HCT116 (cell line): ENCODE results near the gene GNAT1.

Experiments
- CBX3 ChIP-seq: IDR thresholded peaks from 2 replicates; pipeline ENCODE4 v1.6.1; 2012; ENCODE audit warnings: low read depth
- CTCF ChIP-seq, 3 experiments: fragments of 200-600 bp in 1 of 3; sonication (generic) in 1 of 3; IDR thresholded peaks in 2 of 3; conservative IDR thresholded peaks in 1 of 3; 2 replicates each; pipeline ENCODE4 v1.5.1; 2012 to 2017; ENCODE audit warnings: low read depth in 2 of 3, low read length in 2 of 3, antibody characterized with exemption in 1 of 3, borderline replicate concordance in 1 of 3, control low read depth in 1 of 3, mild to moderate bottlenecking in 1 of 3, mixed read lengths in 1 of 3, mixed run types in 1 of 3, moderate library complexity in 1 of 3; ENCODE audit not compliant: insufficient read depth in 1 of 3
- EZH2 ChIP-seq: fragments of 200-600 bp; sonication (generic); IDR thresholded peaks from 2 replicates; pipeline ENCODE4 v1.6.1; 2017; ENCODE audit warnings: antibody characterized with exemption, mixed run types
- EZH2phosphoT487 ChIP-seq: fragments of 200-600 bp; IDR thresholded peaks from 2 replicates; pipeline ENCODE4 v1.6.1; 2018; ENCODE audit warnings: antibody characterized with exemption, borderline replicate concordance
- JUND ChIP-seq: IDR thresholded peaks from 2 replicates; pipeline ENCODE4 v1.6.1; 2012
- POLR2A ChIP-seq: IDR thresholded peaks from 2 replicates; pipeline ENCODE4 v1.7.0; 2011; ENCODE audit warnings: borderline replicate concordance; ENCODE audit not compliant: insufficient read depth, insufficient read length; ENCODE audit errors: extremely low read depth
- POLR2AphosphoS5 ChIP-seq: IDR thresholded peaks from 2 replicates; pipeline ENCODE4 v1.6.1; 2011; ENCODE audit warnings: mild to moderate bottlenecking, low read depth, low read length, moderate library complexity
- RAD21 ChIP-seq: IDR thresholded peaks from 2 replicates; pipeline ENCODE4 v1.6.1; 2012; ENCODE audit warnings: low read depth, mild to moderate bottlenecking
- REST ChIP-seq: IDR thresholded peaks from 2 replicates; pipeline ENCODE4 v1.6.1; 2012; ENCODE audit warnings: low read depth
- SIN3A ChIP-seq: IDR thresholded peaks from 2 replicates; pipeline ENCODE4 v1.6.1; 2012; ENCODE audit warnings: low read depth
- YY1 ChIP-seq: IDR thresholded peaks from 2 replicates; pipeline ENCODE4 v1.6.1; 2011; ENCODE audit warnings: low read length, low read depth, moderate library complexity, mild to moderate bottlenecking; ENCODE audit not compliant: insufficient replicate concordance; ENCODE audit errors: extremely low read depth
- ZNF274 ChIP-seq: fragments of 200-500 bp; sonication (Bioruptor generic); IDR thresholded peaks from 2 replicates; pipeline ENCODE4 v1.6.1; 2014; ENCODE audit warnings: mild to moderate bottlenecking, low read depth, low read length, inconsistent platforms

DNA sequence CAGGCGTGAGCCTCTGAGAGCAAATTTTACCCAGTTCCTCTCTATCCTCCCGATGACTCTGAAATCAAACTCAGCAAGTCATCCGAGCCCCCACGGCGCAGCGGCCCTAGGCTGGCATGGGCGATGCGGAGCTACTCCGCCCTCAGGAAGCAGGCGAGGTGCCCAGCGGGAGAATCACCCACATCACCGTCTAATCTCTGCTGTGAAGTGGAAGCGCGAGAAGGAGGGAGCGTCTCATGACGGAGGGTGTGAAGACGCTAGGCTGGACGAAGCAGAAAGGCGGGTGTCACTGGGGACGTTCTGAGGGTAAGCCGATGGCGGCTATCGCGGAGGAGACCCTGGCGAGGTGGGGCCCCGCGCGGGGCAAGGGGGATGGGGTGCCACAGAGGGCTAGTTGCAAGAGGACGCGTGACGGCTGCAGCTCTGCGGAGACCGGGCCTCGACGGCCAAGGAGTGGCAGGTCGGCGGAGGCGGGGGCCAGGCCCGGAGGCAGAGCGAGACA, 35.5 kb downstream of the GNAT1 start:
- TF ChIP-seq POLR2A (no peak), CTCF (IDR thresholded peaks at IDR 0.05 in 2 of 3, conservative IDR thresholded peaks at IDR 0.05 in 1 of 3; ENCODE audit: borderline replicate concordance in 1 of 3, insufficient read depth in 1 of 3, low read depth in 2 of 3, low read length in 2 of 3) (no peak), ZNF274 (no peak), SIN3A (no peak), EZH2 (no peak), POLR2AphosphoS5 (no peak), EZH2phosphoT487 (no peak), YY1 (no peak), CBX3 (no peak), JUND (no peak), RAD21 (no peak), REST (no peak)
